Parathyroid adenoma (tissue), 2 donors: ENCODE measurements around the gene UBP1.
"Not testable (repeated sequence)": the region's sequence is repeated elsewhere in the genome, so short reads cannot be mapped to it uniquely, and the experiment has no call there.

Experiments
- H2AFZ ChIP-seq: fragments of 300-600 bp; sonication (generic); one replicate; pipeline ENCODE4 v1.7.0; 2017; ENCODE audit warnings: antibody characterized with exemption, mild to moderate bottlenecking
- H3K27ac ChIP-seq: fragments of 300-600 bp; sonication (generic); one replicate; pipeline ENCODE4 v1.7.0; 2017
- H3K27me3 ChIP-seq: fragments of 300-600 bp; sonication (generic); one replicate; pipeline ENCODE4 v1.7.0; 2017; ENCODE audit warnings: low read length; ENCODE audit not compliant: control insufficient read depth, insufficient read depth
- H3K36me3 ChIP-seq: fragments of 300-600 bp; sonication (generic); one replicate; pipeline ENCODE4 v1.7.0; 2017; ENCODE audit warnings: low read length; ENCODE audit not compliant: control insufficient read depth, insufficient read depth
- H3K4me1 ChIP-seq: fragments of 300-600 bp; sonication (generic); one replicate; pipeline ENCODE4 v1.7.0; 2017; ENCODE audit warnings: control low read depth
- H3K4me2 ChIP-seq: fragments of 300-600 bp; sonication (generic); one replicate; pipeline ENCODE4 v1.7.0; 2017; ENCODE audit warnings: low read length
- H3K4me3 ChIP-seq: fragments of 300-600 bp; sonication (generic); one replicate; pipeline ENCODE4 v1.7.0; 2017; ENCODE audit warnings: low read depth, low read length
- H3K79me2 ChIP-seq: fragments of 300-600 bp; sonication (generic); one replicate; pipeline ENCODE4 v1.7.0; 2017; ENCODE audit warnings: control low read depth
- H3K9ac ChIP-seq: fragments of 300-600 bp; sonication (generic); one replicate; pipeline ENCODE4 v1.7.0; 2017; ENCODE audit warnings: mild to moderate bottlenecking
- H3K9me3 ChIP-seq: fragments of 300-600 bp; sonication (generic); one replicate; pipeline ENCODE4 v1.7.0; 2017; ENCODE audit warnings: low read length; ENCODE audit not compliant: control insufficient read depth
- TF ChIP-seq, protein P1 (sequence below): fragments of 300-600 bp; sonication (generic); IDR thresholded peaks from one replicate; pipeline ENCODE4 v1.7.0; 2017; ENCODE audit warnings: antibody characterized with exemption, mild to moderate bottlenecking
- donor health status: primary hyperparathyroidism.

The UBP1 gene

DNA sequence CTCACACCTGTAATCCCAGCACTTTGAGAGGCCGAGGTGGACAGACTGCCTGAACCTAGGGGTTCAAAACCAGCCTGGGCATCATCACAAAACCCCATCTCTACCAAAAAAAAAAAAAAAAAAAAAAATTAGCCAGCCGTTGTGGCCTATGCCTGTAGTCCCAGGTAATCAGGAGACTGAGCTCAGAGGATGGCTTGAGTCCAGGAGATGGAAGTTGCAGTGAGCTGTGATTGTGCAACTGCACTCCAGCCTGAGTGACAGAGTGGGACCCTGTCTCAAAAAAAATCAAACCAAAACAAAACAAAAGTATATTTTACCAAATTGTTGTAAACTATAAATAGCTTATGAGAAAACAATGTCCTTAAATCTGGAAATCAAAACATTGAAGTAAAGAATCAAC is 34.7 kb upstream of the UBP1 start:
- Histone ChIP-seq H3K9me3 (no peaks in the 10 kb centered on the region), H3K79me2 (no peaks in the 10 kb centered on the region), H3K9ac (no peak overlapping the region), H3K27ac (no peak overlapping the region), H3K4me1 (no peaks in the 10 kb centered on the region), H3K36me3 (no peaks in the 10 kb centered on the region), H3K4me2 (no peak overlapping the region), H3K4me3 (no peak overlapping the region), H3K27me3 (no peaks in the 10 kb centered on the region), H2AFZ (no peak overlapping the region)
- TF ChIP-seq, protein P1, sequence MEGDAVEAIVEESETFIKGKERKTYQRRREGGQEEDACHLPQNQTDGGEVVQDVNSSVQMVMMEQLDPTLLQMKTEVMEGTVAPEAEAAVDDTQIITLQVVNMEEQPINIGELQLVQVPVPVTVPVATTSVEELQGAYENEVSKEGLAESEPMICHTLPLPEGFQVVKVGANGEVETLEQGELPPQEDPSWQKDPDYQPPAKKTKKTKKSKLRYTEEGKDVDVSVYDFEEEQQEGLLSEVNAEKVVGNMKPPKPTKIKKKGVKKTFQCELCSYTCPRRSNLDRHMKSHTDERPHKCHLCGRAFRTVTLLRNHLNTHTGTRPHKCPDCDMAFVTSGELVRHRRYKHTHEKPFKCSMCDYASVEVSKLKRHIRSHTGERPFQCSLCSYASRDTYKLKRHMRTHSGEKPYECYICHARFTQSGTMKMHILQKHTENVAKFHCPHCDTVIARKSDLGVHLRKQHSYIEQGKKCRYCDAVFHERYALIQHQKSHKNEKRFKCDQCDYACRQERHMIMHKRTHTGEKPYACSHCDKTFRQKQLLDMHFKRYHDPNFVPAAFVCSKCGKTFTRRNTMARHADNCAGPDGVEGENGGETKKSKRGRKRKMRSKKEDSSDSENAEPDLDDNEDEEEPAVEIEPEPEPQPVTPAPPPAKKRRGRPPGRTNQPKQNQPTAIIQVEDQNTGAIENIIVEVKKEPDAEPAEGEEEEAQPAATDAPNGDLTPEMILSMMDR = no peak

DNA sequence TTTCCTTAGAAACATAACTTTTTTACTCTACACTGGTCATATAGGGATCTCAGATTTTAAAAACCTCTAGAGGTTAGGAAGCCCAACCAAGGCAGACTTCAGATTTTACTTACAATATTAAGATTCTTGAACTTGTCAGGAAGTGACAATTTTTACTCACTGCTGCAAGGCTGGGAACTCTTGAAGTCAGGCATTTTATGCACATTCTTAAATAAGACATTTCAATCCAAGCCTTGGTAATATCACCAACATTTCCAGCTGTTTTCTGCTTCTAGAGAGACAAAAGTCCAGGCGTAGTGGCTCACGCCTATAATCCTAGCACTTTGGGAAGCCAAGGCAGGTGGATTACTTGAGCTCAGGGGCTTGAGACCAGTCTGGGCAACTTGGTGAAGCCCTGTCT is 33.6 kb upstream of the UBP1 start:
- H3K4me2 ChIP-seq = no peak overlapping the region
- no peaks in the 10 kb centered on the region for H3K79me2 ChIP-seq
- H3K27ac ChIP-seq = no peak overlapping the region
- H3K9ac ChIP-seq = no peak overlapping the region
- H3K27me3 ChIP-seq = no peaks in the 10 kb centered on the region
- H3K9me3 ChIP-seq = no peaks in the 10 kb centered on the region
- no peak overlapping the region for H2AFZ ChIP-seq
- TF ChIP-seq, protein P1 = no peak
- H3K4me3 ChIP-seq = no peak overlapping the region
- H3K4me1 ChIP-seq = no peaks in the 10 kb centered on the region
- H3K36me3 ChIP-seq = no peaks in the 10 kb centered on the region

DNA sequence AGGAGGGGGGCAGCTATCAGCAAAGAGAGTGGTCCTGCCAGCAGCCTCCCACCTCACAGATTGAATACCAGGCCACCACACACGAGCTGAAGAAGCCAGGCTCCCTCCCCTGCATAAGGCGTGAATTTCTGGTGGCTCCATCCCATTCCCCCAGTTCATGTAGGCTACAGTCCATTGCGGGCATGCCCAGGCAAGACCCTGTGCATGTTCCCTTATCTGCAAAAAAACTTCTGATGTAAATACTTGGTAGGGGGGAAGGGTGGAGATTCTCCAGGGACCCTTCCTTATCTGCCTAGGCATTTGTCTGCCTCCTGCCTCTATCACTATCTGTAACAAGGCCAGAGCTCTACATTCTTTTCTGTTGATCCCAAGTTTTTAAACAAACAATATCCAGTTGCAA is 27.6 kb upstream of the UBP1 start:
- Histone ChIP-seq H3K4me2 (no peak overlapping the region), H3K36me3 (no peaks in the 10 kb centered on the region), H3K4me1 (no peaks in the 10 kb centered on the region), H3K9ac (no peak overlapping the region), H3K9me3 (no peaks in the 10 kb centered on the region), H3K79me2 (no peaks in the 10 kb centered on the region), H3K27ac (no peak overlapping the region), H2AFZ (no peak overlapping the region), H3K27me3 (no peaks in the 10 kb centered on the region), H3K4me3 (no peak overlapping the region)
- TF ChIP-seq, protein P1 = no peak

DNA sequence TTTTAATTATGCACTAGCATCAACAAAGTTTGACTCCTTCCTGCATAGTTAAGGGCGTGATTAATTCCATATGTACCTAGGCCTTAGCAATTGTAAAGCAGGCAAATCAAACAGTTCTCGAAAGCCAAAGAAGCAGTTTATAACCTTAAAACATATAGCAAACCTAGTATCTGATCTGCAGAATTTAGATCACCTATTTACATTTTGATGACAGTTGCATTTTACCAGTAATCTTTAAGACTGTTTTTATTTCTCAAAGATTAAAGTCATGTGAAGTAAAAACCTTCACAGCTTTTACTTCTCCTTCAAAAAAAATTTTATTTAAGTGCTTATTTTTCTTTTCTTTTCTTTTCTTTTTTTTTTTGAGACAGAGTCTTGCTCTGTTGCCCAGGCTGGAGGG is 20.9 kb upstream of the UBP1 start:
- H2AFZ ChIP-seq = no peak overlapping the region
- no peaks in the 10 kb centered on the region for H3K27me3 ChIP-seq
- no peaks in the 10 kb centered on the region for H3K9me3 ChIP-seq
- no peak overlapping the region for H3K27ac ChIP-seq
- H3K9ac ChIP-seq = no peak overlapping the region
- H3K36me3 ChIP-seq = no peaks in the 10 kb centered on the region
- TF ChIP-seq, protein P1 = no peak
- no peaks in the 10 kb centered on the region for H3K79me2 ChIP-seq
- no peak overlapping the region for H3K4me3 ChIP-seq
- no peak overlapping the region for H3K4me2 ChIP-seq
- no peaks in the 10 kb centered on the region for H3K4me1 ChIP-seq

DNA sequence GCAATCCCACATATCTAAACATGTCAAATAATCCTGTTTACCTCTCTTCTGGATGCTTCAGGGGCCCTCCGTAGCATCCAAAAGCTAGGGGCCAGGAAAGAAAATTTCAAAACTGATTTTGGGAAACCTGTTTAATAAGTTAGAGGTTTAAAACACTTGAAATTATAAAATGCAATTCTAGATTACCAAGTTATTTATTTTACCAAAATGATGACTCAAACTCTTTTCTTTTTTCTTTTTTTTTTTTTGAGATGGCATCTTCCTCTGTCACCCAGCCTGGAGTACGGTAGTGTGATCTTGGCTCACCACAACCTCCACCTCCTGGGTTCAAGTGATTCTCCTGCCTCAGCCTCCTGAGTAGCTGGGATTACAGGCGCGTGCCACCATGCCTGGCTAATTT is 19.4 kb upstream of the UBP1 start:
- not testable (repeated sequence) for H2AFZ ChIP-seq, H3K4me3 ChIP-seq, H3K27me3 ChIP-seq, H3K4me2 ChIP-seq, H3K9me3 ChIP-seq, H3K4me1 ChIP-seq, H3K27ac ChIP-seq, H3K79me2 ChIP-seq, H3K36me3 ChIP-seq, H3K9ac ChIP-seq
